GM10847 (cell line): ENCODE measurements around the gene SECTM1.

ENCODE experiments used
- POLR2A ChIP-seq: IDR thresholded peaks from 2 replicates; pipeline ENCODE4 v1.6.1; 2011; ENCODE audit not compliant: insufficient read length; ENCODE audit errors: extremely low read depth

Gene SECTM1

GRCh38 chr17:82302568-82302963 lies 31.0 kb downstream of the SECTM1 start:
- no peak for TF ChIP-seq POLR2A

GRCh38 chr17:82301916-82302567 lies 31.5 kb downstream of the SECTM1 start:
- no peak for TF ChIP-seq POLR2A

- no peak for TF ChIP-seq POLR2A
Observed at GRCh38 chr17:82301300-82301915, 32.2 kb downstream of the SECTM1 start.

GRCh38 chr17:82300707-82301270 lies 32.8 kb downstream of the SECTM1 start:
- no peak for TF ChIP-seq POLR2A

GRCh38 chr17:82300228-82300627 lies 33.3 kb downstream of the SECTM1 start:
- TF ChIP-seq POLR2A: no peak

GRCh38 chr17:82299452-82299851 lies 34.1 kb downstream of the SECTM1 start:
- TF ChIP-seq POLR2A: no peak

- TF ChIP-seq POLR2A: no peak
Observed at GRCh38 chr17:82298538-82299421, 34.8 kb downstream of the SECTM1 start.

GRCh38 chr17:82297714-82298537 lies 35.6 kb downstream of the SECTM1 start:
- TF ChIP-seq POLR2A: peak; percentile 58

GRCh38 chr17:82297280-82297713 lies 36.3 kb downstream of the SECTM1 start:
- TF ChIP-seq POLR2A: no peak

- no peak for TF ChIP-seq POLR2A
Observed at GRCh38 chr17:82296511-82297279, 36.9 kb downstream of the SECTM1 start.

- TF ChIP-seq POLR2A: no peak
Observed at GRCh38 chr17:82295472-82295814, 38.1 kb downstream of the SECTM1 start.

- no peak for TF ChIP-seq POLR2A
Observed at GRCh38 chr17:82294064-82294773, 39.3 kb downstream of the SECTM1 start.
